ENCODE measurements around the gene EIF2B1. TPM values are rescaled to one million over a fixed set of nuclear protein-coding genes. Genes with fewer than 3 reads are reported as not detected.

EIF2B1 gene
- total and polyA plus RNA-seq, 2 donors (not counting 1 experiment from before 2014, with no cell fraction given): 23.1 to 36.1 TPM

GRCh38 chr12:123654129-123654701, 20.7 kb upstream of the EIF2B1 start:
- no peak for TF ChIP-seq CTCF (conservative IDR thresholded peaks at IDR 0.05 in 1 of 2, IDR thresholded peaks at IDR 0.05 in 1 of 2; ENCODE audit: low read depth in 1 of 2, low read length in 2 of 2)
- TF ChIP-seq EZH2 (IDR thresholded peaks at IDR 0.05; ENCODE audit: low read length, missing control alignments): no peak
- H4K20me1 ChIP-seq (ENCODE audit: control insufficient read depth, extremely low read depth, insufficient read depth, low read length): no peaks in the 10 kb centered on the region
- H3K9ac ChIP-seq (ENCODE audit: insufficient read depth, low read length): no peak overlapping the region
- no peak overlapping the region for H3K4me3 ChIP-seq (replicated peaks in 1 of 4; ENCODE audit: control extremely low read depth in 1 of 4, insufficient read depth in 1 of 4, low read depth in 3 of 4, low read length in 4 of 4)
- no peak for DNase-seq (ENCODE audit: low read depth in 2 of 2)
- no peak overlapping the region for H2AFZ ChIP-seq (ENCODE audit: low read length)
- H3K27me3 ChIP-seq (ENCODE audit: control insufficient read depth, insufficient read depth, low read length): no peaks in the 10 kb centered on the region
- H3K79me2 ChIP-seq (ENCODE audit: control insufficient read depth, insufficient read depth, low read length): no peaks in the 10 kb centered on the region
- H3K36me3 ChIP-seq (ENCODE audit: control insufficient read depth, insufficient read depth, low read length): peaks cover 6% of the 10 kb centered on the region
- H3K4me1 ChIP-seq (ENCODE audit: control insufficient read depth, extremely low read depth, insufficient read depth, low read length): no peaks in the 10 kb centered on the region
- no peak overlapping the region for H3K27ac ChIP-seq (ENCODE audit: insufficient read depth, low read length)
- H3K4me2 ChIP-seq (ENCODE audit: extremely low read depth, insufficient read depth, low read length): no peak overlapping the region
- no peaks in the 10 kb centered on the region for H3K9me3 ChIP-seq (ENCODE audit: control insufficient read depth, insufficient read depth, low read depth, low read length)

- DNase-seq (ENCODE audit: low read depth in 2 of 2): no peak
- H3K9ac ChIP-seq (ENCODE audit: insufficient read depth, low read length): no peak overlapping the region
- peaks cover 4% of the 10 kb centered on the region for H3K36me3 ChIP-seq (ENCODE audit: control insufficient read depth, insufficient read depth, low read length)
- H3K27me3 ChIP-seq (ENCODE audit: control insufficient read depth, insufficient read depth, low read length): no peaks in the 10 kb centered on the region
- no peaks in the 10 kb centered on the region for H3K9me3 ChIP-seq (ENCODE audit: control insufficient read depth, insufficient read depth, low read depth, low read length)
- H2AFZ ChIP-seq (ENCODE audit: low read length): no peak overlapping the region
- H3K4me2 ChIP-seq (ENCODE audit: extremely low read depth, insufficient read depth, low read length): no peak overlapping the region
- TF ChIP-seq EZH2 (IDR thresholded peaks at IDR 0.05; ENCODE audit: low read length, missing control alignments): no peak
- no peak for TF ChIP-seq CTCF (conservative IDR thresholded peaks at IDR 0.05 in 1 of 2, IDR thresholded peaks at IDR 0.05 in 1 of 2; ENCODE audit: low read depth in 1 of 2, low read length in 2 of 2)
- H4K20me1 ChIP-seq (ENCODE audit: control insufficient read depth, extremely low read depth, insufficient read depth, low read length): no peaks in the 10 kb centered on the region
- no peak overlapping the region for H3K27ac ChIP-seq (ENCODE audit: insufficient read depth, low read length)
- H3K4me1 ChIP-seq (ENCODE audit: control insufficient read depth, extremely low read depth, insufficient read depth, low read length): no peaks in the 10 kb centered on the region
- no peak overlapping the region for H3K4me3 ChIP-seq (replicated peaks in 1 of 4; ENCODE audit: control extremely low read depth in 1 of 4, insufficient read depth in 1 of 4, low read depth in 3 of 4, low read length in 4 of 4)
- no peaks in the 10 kb centered on the region for H3K79me2 ChIP-seq (ENCODE audit: control insufficient read depth, insufficient read depth, low read length)
These were observed 14.9 kb upstream of the EIF2B1 start for GRCh38 chr12:123648401-123648800.

- no peak overlapping the region for H3K27ac ChIP-seq (ENCODE audit: insufficient read depth, low read length)
- H3K79me2 ChIP-seq (ENCODE audit: control insufficient read depth, insufficient read depth, low read length): no peaks in the 10 kb centered on the region
- no peak for TF ChIP-seq EZH2 (IDR thresholded peaks at IDR 0.05; ENCODE audit: low read length, missing control alignments)
- no peak for TF ChIP-seq CTCF (conservative IDR thresholded peaks at IDR 0.05 in 1 of 2, IDR thresholded peaks at IDR 0.05 in 1 of 2; ENCODE audit: low read depth in 1 of 2, low read length in 2 of 2)
- no peak overlapping the region for H3K4me3 ChIP-seq (replicated peaks in 1 of 4; ENCODE audit: control extremely low read depth in 1 of 4, insufficient read depth in 1 of 4, low read depth in 3 of 4, low read length in 4 of 4)
- H3K9me3 ChIP-seq (ENCODE audit: control insufficient read depth, insufficient read depth, low read depth, low read length): no peaks in the 10 kb centered on the region
- H3K9ac ChIP-seq (ENCODE audit: insufficient read depth, low read length): no peak overlapping the region
- no peak for DNase-seq (ENCODE audit: low read depth in 2 of 2)
- no peaks in the 10 kb centered on the region for H3K27me3 ChIP-seq (ENCODE audit: control insufficient read depth, insufficient read depth, low read length)
- H3K36me3 ChIP-seq (ENCODE audit: control insufficient read depth, insufficient read depth, low read length): peaks cover 6% of the 10 kb centered on the region
- no peak overlapping the region for H2AFZ ChIP-seq (ENCODE audit: low read length)
- no peak overlapping the region for H3K4me2 ChIP-seq (ENCODE audit: extremely low read depth, insufficient read depth, low read length)
- no peaks in the 10 kb centered on the region for H4K20me1 ChIP-seq (ENCODE audit: control insufficient read depth, extremely low read depth, insufficient read depth, low read length)
- no peaks in the 10 kb centered on the region for H3K4me1 ChIP-seq (ENCODE audit: control insufficient read depth, extremely low read depth, insufficient read depth, low read length)
These were observed 12.4 kb upstream of the EIF2B1 start for GRCh38 chr12:123645878-123646277.

Measured in fibroblast of lung (primary cell).